Aortic smooth muscle cell (primary cell): ENCODE data around the gene DCAF8L2. TPM values are rescaled to one million over a fixed set of nuclear protein-coding genes. Genes with fewer than 3 reads are reported as not detected.

Experiments
- total RNA-seq: library from RNA; depleted of rRNA; stranded (reverse); fragments of >200 nt; gene quantifications from 2 replicates; pipeline ENCODE4 v1.2.3, GENCODE V29; 2014

The DCAF8L2 gene
- total RNA-seq: 0.13 TPM in 1 of 2 replicates, not detected in the other

DNA sequence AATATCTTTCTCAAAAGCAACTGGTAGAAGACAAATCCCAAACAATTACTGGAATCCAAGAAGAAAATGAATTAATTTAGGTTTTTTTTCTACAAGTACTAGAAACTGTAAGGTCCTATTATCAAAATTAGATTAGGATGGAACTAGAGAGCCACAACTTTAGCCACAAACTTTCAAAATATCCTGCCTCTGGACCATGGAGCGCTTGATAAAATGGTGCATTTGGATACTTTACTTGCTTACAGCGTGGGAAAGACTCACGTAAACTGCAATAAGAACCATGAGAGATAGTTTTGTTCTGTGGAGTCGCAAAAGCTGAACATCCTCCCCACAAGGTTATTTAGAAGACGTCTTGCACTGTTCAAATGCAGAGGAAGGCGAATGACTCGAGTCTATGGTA is at the start of gene DCAF8L2:
Gene DCAF8L2, plus strand, starts transcription at position 301 of the 400 bp plus-strand sequence. CDS start 156,552 bp downstream, outside the sequence.

Other genes with a start within 250 kb of the DCAF8L2 start
- not detected in 2 replicates for gene PPP4R3C, start 127.0 kb upstream of the DCAF8L2 start, total RNA-seq
- gene MAGEB10, start 217.6 kb downstream of the DCAF8L2 start, total RNA-seq: not detected in 2 replicates